Neural cell (in vitro differentiated cells): ENCODE results near the gene SVOP.
"Not testable (repeated sequence)": the region's sequence is repeated elsewhere in the genome, so short reads cannot be mapped to it uniquely, and the experiment has no call there.

Experiments
- EP300 ChIP-seq: fragments of 450-650 bp; conservative IDR thresholded peaks from 2 replicates; pipeline ENCODE4 v1.6.1; 2014; ENCODE audit warnings: antibody characterized with exemption, mild to moderate bottlenecking, moderate library complexity; ENCODE audit not compliant: poor library complexity, severe bottlenecking
- MXI1 ChIP-seq: fragments of 450-650 bp; conservative IDR thresholded peaks from 2 replicates; pipeline ENCODE4 v1.6.1; 2014; ENCODE audit warnings: antibody characterized with exemption, mild to moderate bottlenecking; ENCODE audit not compliant: poor library complexity, severe bottlenecking
- POLR2AphosphoS5 ChIP-seq: IDR thresholded peaks from 2 replicates; pipeline ENCODE4 v1.6.1; 2012
- SMC3 ChIP-seq: fragments of 450-650 bp; conservative IDR thresholded peaks from 2 replicates; pipeline ENCODE4 v1.6.1; 2014; ENCODE audit warnings: antibody characterized with exemption, mild to moderate bottlenecking, moderate library complexity; ENCODE audit not compliant: poor library complexity
- TF ChIP-seq, protein P1 (sequence below): fragments of 450-650 bp; IDR thresholded peaks from 2 replicates; pipeline ENCODE4 v1.5.1; 2014; ENCODE audit warnings: antibody characterized with exemption, mild to moderate bottlenecking, moderate library complexity; ENCODE audit not compliant: poor library complexity, severe bottlenecking

DNA sequence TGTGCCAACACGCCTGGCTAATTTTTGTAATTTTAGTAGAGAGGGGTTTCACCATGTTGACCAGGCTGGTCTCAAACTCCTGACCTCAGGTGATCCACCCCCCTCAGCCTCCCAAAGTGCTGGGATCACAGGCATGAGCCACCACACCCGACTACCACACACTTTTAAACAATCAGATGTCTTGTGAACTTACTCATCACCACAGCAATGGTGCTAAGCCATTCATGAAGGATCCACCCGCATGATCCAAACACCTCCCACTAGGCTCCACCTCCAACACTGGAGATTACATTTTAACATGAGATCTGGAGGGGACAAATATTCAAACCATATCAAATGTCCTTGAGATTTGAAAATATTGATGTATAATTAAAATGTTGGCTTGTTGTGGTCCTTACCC, 7.8 kb upstream of the SVOP start:
- TF ChIP-seq, protein P1, sequence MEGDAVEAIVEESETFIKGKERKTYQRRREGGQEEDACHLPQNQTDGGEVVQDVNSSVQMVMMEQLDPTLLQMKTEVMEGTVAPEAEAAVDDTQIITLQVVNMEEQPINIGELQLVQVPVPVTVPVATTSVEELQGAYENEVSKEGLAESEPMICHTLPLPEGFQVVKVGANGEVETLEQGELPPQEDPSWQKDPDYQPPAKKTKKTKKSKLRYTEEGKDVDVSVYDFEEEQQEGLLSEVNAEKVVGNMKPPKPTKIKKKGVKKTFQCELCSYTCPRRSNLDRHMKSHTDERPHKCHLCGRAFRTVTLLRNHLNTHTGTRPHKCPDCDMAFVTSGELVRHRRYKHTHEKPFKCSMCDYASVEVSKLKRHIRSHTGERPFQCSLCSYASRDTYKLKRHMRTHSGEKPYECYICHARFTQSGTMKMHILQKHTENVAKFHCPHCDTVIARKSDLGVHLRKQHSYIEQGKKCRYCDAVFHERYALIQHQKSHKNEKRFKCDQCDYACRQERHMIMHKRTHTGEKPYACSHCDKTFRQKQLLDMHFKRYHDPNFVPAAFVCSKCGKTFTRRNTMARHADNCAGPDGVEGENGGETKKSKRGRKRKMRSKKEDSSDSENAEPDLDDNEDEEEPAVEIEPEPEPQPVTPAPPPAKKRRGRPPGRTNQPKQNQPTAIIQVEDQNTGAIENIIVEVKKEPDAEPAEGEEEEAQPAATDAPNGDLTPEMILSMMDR, result not testable (repeated sequence)
- not testable (repeated sequence) for TF ChIP-seq POLR2AphosphoS5, EP300, SMC3, MXI1
